CD4-positive, alpha-beta T cell (primary cell): ENCODE measurements around the gene KRTDAP. TPM values are rescaled to one million over a fixed set of nuclear protein-coding genes. Genes with fewer than 3 reads are reported as not detected.

Source experiments
- ATAC-seq: fragments of 200-7000 bp; cut with Tn5 transposase; one replicate; pipeline ENCODE4 v1.10.0; 2022; ENCODE audit warnings: mild to moderate bottlenecking; ENCODE audit not compliant: poor library complexity
- CTCF ChIA-PET: fragments of 350-600 bp; sonication (Branson Sonifier 250); formaldehyde crosslinking; loops from one replicate; lab custom pipeline; 2021; ENCODE audit warnings: antibody characterized with exemption, inconsistent platforms; lab: Charles Lee
- POLR2A ChIA-PET: fragments of 350-600 bp; sonication (Branson Sonifier 250); formaldehyde crosslinking; loops from one replicate; lab custom pipeline; 2021; ENCODE audit warnings: antibody characterized with exemption, inconsistent platforms; lab: Charles Lee
- DNase-seq, 14 experiments: peaks; one replicate each; pipeline ENCODE4 v3.0.0-alpha.2; 2013 to 2020; ENCODE audit warnings: mixed read lengths in 2 of 14
- H3K27ac ChIP-seq, 2 donors: one replicate each; pipeline versions ENCODE4 v1.5.1 to v1.7.0; 2013; ENCODE audit warnings: low read length in 2 of 2, low read depth in 1 of 2, mild to moderate bottlenecking in 1 of 2
- H3K27me3 ChIP-seq, 2 experiments: 1 replicate in 1 of 2; 2 replicates in 1 of 2; pipeline versions ENCODE4 v1.6.1 to v1.7.0; 2013; ENCODE audit warnings: low read length in 2 of 2, control low read depth in 1 of 2, mild to moderate bottlenecking in 1 of 2, moderate library complexity in 1 of 2; ENCODE audit not compliant: insufficient read depth in 2 of 2, control insufficient read depth in 1 of 2
- H3K36me3 ChIP-seq: one replicate; pipeline ENCODE4 v1.6.1; 2013; ENCODE audit warnings: low read length, control low read depth; ENCODE audit not compliant: insufficient read depth
- H3K4me1 ChIP-seq: one replicate; pipeline ENCODE4 v1.6.1; 2013; ENCODE audit warnings: low read length, control low read depth; ENCODE audit not compliant: insufficient read depth
- H3K4me3 ChIP-seq: one replicate; pipeline ENCODE4 v1.5.1; 2013; ENCODE audit warnings: mild to moderate bottlenecking, low read length, moderate library complexity
- H3K9me3 ChIP-seq, 2 experiments: 1 replicate in 1 of 2; 2 replicates in 1 of 2; pipeline versions ENCODE4 v1.6.1 to v1.7.0; 2013; ENCODE audit warnings: low read length in 2 of 2, mild to moderate bottlenecking in 2 of 2, control low read depth in 1 of 2, moderate library complexity in 1 of 2; ENCODE audit not compliant: control insufficient read depth in 1 of 2, insufficient read depth in 1 of 2
- H3K27ac Mint-ChIP-seq: one replicate; pipeline ENCODE4 v1.8.0; 2020; ENCODE audit warnings: mixed read lengths
- H3K27me3 Mint-ChIP-seq: one replicate; pipeline ENCODE4 v1.8.0; 2021; ENCODE audit warnings: mixed read lengths
- H3K36me3 Mint-ChIP-seq: one replicate; pipeline ENCODE4 v1.8.0; 2021; ENCODE audit warnings: low read depth, mixed read lengths
- H3K4me1 Mint-ChIP-seq: one replicate; pipeline ENCODE4 v1.8.0; 2021; ENCODE audit warnings: low read depth, mixed read lengths
- H3K4me3 Mint-ChIP-seq: one replicate; pipeline ENCODE4 v1.8.0; 2020; ENCODE audit warnings: mild to moderate bottlenecking, mixed read lengths
- H3K9me3 Mint-ChIP-seq: one replicate; pipeline ENCODE4 v1.8.0; 2020; ENCODE audit warnings: mixed read lengths
- intact Hi-C, 2 experiments: fragments of 100-400 bp; cut with DNase I in 1 of 2; cut with micrococcal nuclease in 1 of 2; formaldehyde crosslinking; loops; one replicate each; pipeline versions ENCODE4 v1.15.1 to v1.9.0; 2023 to 2025; cut with DNase I, micrococcal nuclease
- total RNA-seq, 174 experiments: library from RNA in 2 of 174; stranded (reverse) in 2 of 174; gene quantifications; one replicate each; pipeline ENCODE4 v1.2.3 and lab custom pipeline; 2021 to 2026
- TF ChIP-seq, protein P1 (sequence below): fragments of 200-600 bp; IDR thresholded peaks from one replicate; pipeline ENCODE4 v1.8.0; 2022; ENCODE audit warnings: antibody characterized with exemption, mild to moderate bottlenecking

Gene KRTDAP
- total RNA-seq, 2 experiments from 2014 or later = not detected

DNA sequence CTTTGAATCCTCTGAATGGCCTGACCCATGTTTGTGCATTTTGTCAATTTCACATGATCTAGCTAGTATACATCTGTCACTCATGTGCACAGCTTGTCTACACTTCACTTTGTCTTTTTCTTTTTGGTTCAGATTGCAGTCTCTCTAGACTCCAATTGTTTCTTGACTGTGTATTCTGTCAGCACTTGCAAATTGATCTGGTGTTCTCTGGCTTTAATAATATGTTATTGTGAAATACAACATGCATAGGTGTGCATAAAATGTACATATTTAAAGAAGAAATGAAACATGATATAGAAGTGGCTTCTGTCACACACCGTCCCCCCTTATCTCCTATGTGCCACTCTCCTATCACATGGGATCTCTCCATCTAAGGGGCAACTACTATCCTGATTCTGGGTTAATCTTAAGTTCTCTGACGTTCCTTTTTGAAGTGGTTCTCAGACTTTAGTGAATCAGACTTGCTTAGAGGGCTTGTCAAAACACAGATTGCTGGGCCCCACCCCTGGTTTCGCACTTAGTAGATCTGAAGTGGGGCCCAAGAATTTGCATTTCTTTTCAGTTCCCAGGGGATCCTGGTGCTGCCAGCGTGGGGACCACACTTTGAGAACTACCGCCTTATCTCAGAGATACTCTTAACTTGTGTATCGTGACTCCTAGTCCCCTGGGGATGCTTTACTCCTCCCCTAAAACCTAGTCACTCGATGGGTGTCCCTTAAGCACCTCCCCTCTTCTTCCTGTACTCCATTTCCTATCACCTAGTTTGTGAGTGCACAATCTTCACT is 5.8 kb downstream of the KRTDAP start:
- no peaks in the 10 kb centered on the region for H3K9me3 ChIP-seq
- no peaks in the 10 kb centered on the region for H3K4me1 Mint-ChIP-seq
- H3K4me1 ChIP-seq = no peaks in the 10 kb centered on the region
- no peaks in the 10 kb centered on the region for H3K36me3 ChIP-seq
- no peaks in the 10 kb centered on the region for H3K9me3 Mint-ChIP-seq
- DNase-seq (no peak), ATAC-seq (no peak)
- intact Hi-C loops = no loop called here
- H3K36me3 Mint-ChIP-seq = no peaks in the 10 kb centered on the region
- POLR2A ChIA-PET = no interaction called here
- no peak overlapping the region for H3K27ac Mint-ChIP-seq
- TF ChIP-seq, protein P1, sequence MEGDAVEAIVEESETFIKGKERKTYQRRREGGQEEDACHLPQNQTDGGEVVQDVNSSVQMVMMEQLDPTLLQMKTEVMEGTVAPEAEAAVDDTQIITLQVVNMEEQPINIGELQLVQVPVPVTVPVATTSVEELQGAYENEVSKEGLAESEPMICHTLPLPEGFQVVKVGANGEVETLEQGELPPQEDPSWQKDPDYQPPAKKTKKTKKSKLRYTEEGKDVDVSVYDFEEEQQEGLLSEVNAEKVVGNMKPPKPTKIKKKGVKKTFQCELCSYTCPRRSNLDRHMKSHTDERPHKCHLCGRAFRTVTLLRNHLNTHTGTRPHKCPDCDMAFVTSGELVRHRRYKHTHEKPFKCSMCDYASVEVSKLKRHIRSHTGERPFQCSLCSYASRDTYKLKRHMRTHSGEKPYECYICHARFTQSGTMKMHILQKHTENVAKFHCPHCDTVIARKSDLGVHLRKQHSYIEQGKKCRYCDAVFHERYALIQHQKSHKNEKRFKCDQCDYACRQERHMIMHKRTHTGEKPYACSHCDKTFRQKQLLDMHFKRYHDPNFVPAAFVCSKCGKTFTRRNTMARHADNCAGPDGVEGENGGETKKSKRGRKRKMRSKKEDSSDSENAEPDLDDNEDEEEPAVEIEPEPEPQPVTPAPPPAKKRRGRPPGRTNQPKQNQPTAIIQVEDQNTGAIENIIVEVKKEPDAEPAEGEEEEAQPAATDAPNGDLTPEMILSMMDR = no peak
- H3K27ac ChIP-seq = no peak overlapping the region
- CTCF ChIA-PET = no interaction called here
- H3K27me3 Mint-ChIP-seq = peaks cover 13% of the 10 kb centered on the region
- no peak overlapping the region for H3K4me3 ChIP-seq
- H3K4me3 Mint-ChIP-seq = no peak overlapping the region
- H3K27me3 ChIP-seq = no peaks in the 10 kb centered on the region

- Mint-ChIP-seq H3K4me3 (no peak overlapping the region), H3K27ac (no peak overlapping the region), H3K9me3 (no peaks in the 10 kb centered on the region), H3K4me1 (no peaks in the 10 kb centered on the region), H3K27me3 (peaks cover 13% of the 10 kb centered on the region), H3K36me3 (no peaks in the 10 kb centered on the region)
- intact Hi-C loops = no loop called here
- TF ChIP-seq, protein P1 = no peak
- H3K36me3 ChIP-seq = no peaks in the 10 kb centered on the region
- no peak overlapping the region for H3K4me3 ChIP-seq
- ATAC-seq = no peak
- POLR2A ChIA-PET = no interaction called here
- no peaks in the 10 kb centered on the region for H3K4me1 ChIP-seq
- CTCF ChIA-PET = no interaction called here
- no peaks in the 10 kb centered on the region for H3K9me3 ChIP-seq
- H3K27ac ChIP-seq = no peak overlapping the region
- no peaks in the 10 kb centered on the region for H3K27me3 ChIP-seq
- no peak for DNase-seq
These were observed 7.2 kb downstream of the KRTDAP start for GRCh38 chr19:35483089-35483488.

DNA sequence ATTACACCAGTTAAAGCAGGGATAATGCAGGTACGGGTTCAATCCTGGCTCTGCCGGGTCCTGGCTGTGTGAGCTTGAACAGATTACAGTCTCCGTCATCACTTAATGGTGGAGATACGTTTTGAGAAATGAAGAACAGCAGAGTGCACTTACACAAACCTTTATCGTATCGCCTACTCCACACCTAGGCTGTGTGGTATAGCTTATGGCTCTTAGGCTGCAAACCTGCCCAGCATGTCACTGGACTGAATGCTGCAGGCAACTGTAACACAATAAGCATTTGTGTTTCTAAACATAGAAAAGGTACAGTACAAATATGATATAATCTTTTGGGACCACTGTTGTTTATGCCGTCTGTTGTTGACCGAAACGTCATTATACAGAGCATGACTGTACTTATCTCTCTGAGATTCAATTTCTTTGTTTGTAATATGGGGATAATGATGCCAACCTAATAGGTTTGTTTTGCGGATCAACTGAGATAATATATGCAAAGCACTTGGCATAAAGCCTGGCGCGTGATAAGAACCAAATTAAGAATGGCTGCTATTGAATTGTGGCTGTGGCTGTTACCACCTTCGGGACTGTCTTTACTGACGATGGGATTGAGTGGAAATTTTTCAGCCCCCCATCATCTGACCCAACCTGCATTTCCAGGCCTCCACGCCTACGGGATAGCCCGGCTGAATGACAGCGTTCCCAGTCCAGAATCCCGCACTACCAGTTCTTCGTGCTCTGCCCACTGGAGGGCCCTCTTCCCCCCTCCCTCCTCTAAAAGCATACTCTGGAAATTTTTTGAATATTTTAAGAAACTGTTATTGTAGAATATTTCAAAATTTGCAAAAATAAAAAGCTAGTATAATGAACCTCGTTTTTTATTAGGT is 11.2 kb downstream of the KRTDAP start:
- Mint-ChIP-seq H3K27me3 (no peaks in the 10 kb centered on the region), H3K4me3 (no peak overlapping the region), H3K9me3 (no peaks in the 10 kb centered on the region), H3K36me3 (no peaks in the 10 kb centered on the region), H3K4me1 (no peaks in the 10 kb centered on the region), H3K27ac (no peak overlapping the region)
- ATAC-seq (no peak), DNase-seq (no peak)
- no peaks in the 10 kb centered on the region for H3K27me3 ChIP-seq
- TF ChIP-seq, protein P1 = no peak
- CTCF ChIA-PET = interaction anchor here (1.0 kb wide), 1 partner anchor 31 kb away, joined by 4 read pairs; no protein-coding TSS in a partner anchor
- H3K27ac ChIP-seq = no peak overlapping the region
- no peaks in the 10 kb centered on the region for H3K4me1 ChIP-seq
- POLR2A ChIA-PET = no interaction called here
- H3K4me3 ChIP-seq = no peak overlapping the region
- intact Hi-C loops = no loop called here
- no peaks in the 10 kb centered on the region for H3K36me3 ChIP-seq
- H3K9me3 ChIP-seq = no peaks in the 10 kb centered on the region
